K562 (cell line): ENCODE measurements around the gene COPB2. TPM values are rescaled to one million over a fixed set of nuclear protein-coding genes. Genes with fewer than 3 reads are reported as not detected.

Source experiments
- BCOR ChIP-seq: fragments of 450-650 bp; IDR thresholded peaks from 2 replicates; pipeline ENCODE4 v1.6.1; 2016
- ELF1 ChIP-seq: fragments of 200-800 bp; sonication (Bioruptor generic); IDR thresholded peaks from 2 replicates; pipeline ENCODE4 v1.6.1; 2016; ENCODE audit warnings: missing genetic modification characterization, missing compliant biosample characterization
- KAT8 ChIP-seq: fragments of 450-650 bp; IDR thresholded peaks from 2 replicates; pipeline ENCODE4 v1.6.1; 2016; ENCODE audit warnings: low read depth, mild to moderate bottlenecking
- PBX2 ChIP-seq, 2 experiments: IDR thresholded peaks in 1 of 2; conservative IDR thresholded peaks in 1 of 2; 2 replicates each; pipeline ENCODE4 v1.6.1; 2016; ENCODE audit warnings: low read depth in 2 of 2, mild to moderate bottlenecking in 1 of 2, missing compliant biosample characterization in 1 of 2, missing genetic modification characterization in 1 of 2, moderate library complexity in 1 of 2
- PCBP1 ChIP-seq: fragments of 200-400 bp; formaldehyde crosslinking; IDR thresholded peaks from 2 replicates; pipeline ENCODE4 v1.6.1; 2018; ENCODE audit warnings: mild to moderate bottlenecking, low read depth, low read length; ENCODE audit not compliant: poor library complexity, severe bottlenecking
- ZFPM2 ChIP-seq: fragments of 250-450 bp; sonication (Bioruptor Pico); IDR thresholded peaks from 2 replicates; pipeline ENCODE4 v1.5.1; 2022; ENCODE audit warnings: mild to moderate bottlenecking
- ZNF592 ChIP-seq: fragments of 450-650 bp; IDR thresholded peaks from 2 replicates; pipeline ENCODE4 v1.6.1; 2017; ENCODE audit warnings: antibody characterized with exemption, mild to moderate bottlenecking
- polyA plus RNA-seq, 8 experiments: library from polyadenylated mRNA; depleted of rRNA in 4 of 8; stranded (reverse) in 5 of 8; unstranded in 3 of 8; fragments of >200 nt; fragmentation: Nextera tagmentation in 2 of 8; fragmentation: Illumina TruSeq in 1 of 8; extraction: Ambion mirVana in 2 of 8; extraction: Trizol in 1 of 8; gene quantifications; 2 replicates each; pipeline versions ENCODE4 v1.2.1 to v1.2.3, GENCODE V29; 2011 to 2014; ENCODE audit warnings: inconsistent platforms in 1 of 8, missing spikeins in 1 of 8
- total RNA-seq, 7 experiments: library from RNA; depleted of rRNA in 6 of 7; stranded (reverse); fragments of >200 nt in 6 of 7; fragmentation: Illumina TruSeq in 2 of 7; extraction: Trizol in 2 of 7; gene quantifications; 2 replicates each; pipeline versions ENCODE4 v1.2.1 to v1.2.3, GENCODE V29; 2011 to 2021; ENCODE audit warnings: low replicate concordance in 1 of 7

Gene COPB2
- total and polyA plus RNA-seq, 9 of the 15 experiments (the other 6 are each of a cell fraction or from before 2014, with no cell fraction given) = 64.3 to 189 (median 130) TPM

GRCh38 chr3:139309061-139309591 is 80.3 kb downstream of the COPB2 start (continued):
- TF ChIP-seq PBX2 (CRISPR knock-in tag; IDR thresholded peaks at IDR 0.05; ENCODE audit: low read depth) (no peak), PBX2 (tag; conservative IDR thresholded peaks at IDR 0.05; ENCODE audit: low read depth) (peak; percentile 38; the same call in 1 of the 2 replicates), ZFPM2 (CRISPR knock-in tag) (no peak), KAT8 (no peak), ZNF592 (0 out of 2 replicates have a peak, but pooled peaks have one; percentile 17), BCOR (no peak), PCBP1 (no peak), ELF1 (0 out of 2 replicates have a peak, but pooled peaks have one; percentile 24)
- TF ChIP-seq, all 486 proteins: peak for 7
